Measurements from ENCODE around the gene ARHGAP15. TPM values are rescaled to one million over a fixed set of nuclear protein-coding genes. Genes with fewer than 3 reads are reported as not detected.
"Not testable (repeated sequence)": the region's sequence is repeated elsewhere in the genome, so short reads cannot be mapped to it uniquely, and the experiment has no call there.

The ARHGAP15 gene
- polyA plus RNA-seq, 1 donor = 8.1 TPM

GRCh38 chr2:143526498-143526897 lies 397.3 kb downstream of the ARHGAP15 start:
- no peak for DNase-seq (ENCODE audit: low read depth)

GRCh38 chr2:143528021-143528420 lies 398.8 kb downstream of the ARHGAP15 start:
- no peak for DNase-seq (ENCODE audit: low read depth)

- no peak for DNase-seq (ENCODE audit: low read depth)
Measured at GRCh38 chr2:143529118-143529720, 400.0 kb downstream of the ARHGAP15 start.

GRCh38 chr2:143530758-143531157 lies 401.5 kb downstream of the ARHGAP15 start:
- DNase-seq (ENCODE audit: low read depth) = no peak

GRCh38 chr2:143532061-143532460 lies 402.8 kb downstream of the ARHGAP15 start:
- no peak for DNase-seq (ENCODE audit: low read depth)

GRCh38 chr2:143533846-143534245 lies 404.6 kb downstream of the ARHGAP15 start:
- DNase-seq (ENCODE audit: low read depth) = no peak

GRCh38 chr2:143535802-143536201 lies 406.6 kb downstream of the ARHGAP15 start:
- no peak for DNase-seq (ENCODE audit: low read depth)

GRCh38 chr2:143541899-143542298 lies 412.7 kb downstream of the ARHGAP15 start:
- DNase-seq (ENCODE audit: low read depth) = not testable (repeated sequence)

- DNase-seq (ENCODE audit: low read depth) = no peak
Measured at GRCh38 chr2:143545059-143545948, 416.1 kb downstream of the ARHGAP15 start.

- DNase-seq (ENCODE audit: low read depth) = peak; percentile 76
Measured at GRCh38 chr2:143545949-143546255, 416.7 kb downstream of the ARHGAP15 start.

GRCh38 chr2:143548032-143548431 lies 418.8 kb downstream of the ARHGAP15 start:
- no peak for DNase-seq (ENCODE audit: low read depth)

GRCh38 chr2:143550500-143550899 lies 421.3 kb downstream of the ARHGAP15 start:
- DNase-seq (ENCODE audit: low read depth) = no peak

GRCh38 chr2:143551971-143552650 lies 422.9 kb downstream of the ARHGAP15 start:
- DNase-seq (ENCODE audit: low read depth) = no peak

GRCh38 chr2:143553261-143553660 lies 424.0 kb downstream of the ARHGAP15 start:
- no peak for DNase-seq (ENCODE audit: low read depth)

GRCh38 chr2:143558665-143559064 lies 429.4 kb downstream of the ARHGAP15 start:
- peak; percentile 43 for DNase-seq (ENCODE audit: low read depth)

- DNase-seq (ENCODE audit: low read depth) = no peak
Measured at GRCh38 chr2:143559147-143559546, 429.9 kb downstream of the ARHGAP15 start.

GRCh38 chr2:143560724-143561123 lies 431.5 kb downstream of the ARHGAP15 start:
- no peak for DNase-seq (ENCODE audit: low read depth)

GRCh38 chr2:143564419-143564818 lies 435.2 kb downstream of the ARHGAP15 start:
- DNase-seq (ENCODE audit: low read depth) = no peak

GRCh38 chr2:143571747-143572146 lies 442.5 kb downstream of the ARHGAP15 start:
- no peak for DNase-seq (ENCODE audit: low read depth)

- no peak for DNase-seq (ENCODE audit: low read depth)
Measured at GRCh38 chr2:143572421-143572820, 443.2 kb downstream of the ARHGAP15 start.

- DNase-seq (ENCODE audit: low read depth) = no peak
Measured at GRCh38 chr2:143574069-143574468, 444.9 kb downstream of the ARHGAP15 start.

- DNase-seq (ENCODE audit: low read depth) = no peak
Measured at GRCh38 chr2:143575340-143575739, 446.1 kb downstream of the ARHGAP15 start.

GRCh38 chr2:143577489-143577888 lies 448.3 kb downstream of the ARHGAP15 start:
- DNase-seq (ENCODE audit: low read depth) = no peak
